RKO (cell line): Measurements from ENCODE around the gene CACNB2.
"Not testable (repeated sequence)": the region's sequence is repeated elsewhere in the genome, so short reads cannot be mapped to it uniquely, and the experiment has no call there.

Source experiments
- DNase-seq: peaks from one replicate; pipeline ENCODE4 v3.0.0-alpha.2; 2016; ENCODE audit warnings: low spot score

The CACNB2 gene

DNA sequence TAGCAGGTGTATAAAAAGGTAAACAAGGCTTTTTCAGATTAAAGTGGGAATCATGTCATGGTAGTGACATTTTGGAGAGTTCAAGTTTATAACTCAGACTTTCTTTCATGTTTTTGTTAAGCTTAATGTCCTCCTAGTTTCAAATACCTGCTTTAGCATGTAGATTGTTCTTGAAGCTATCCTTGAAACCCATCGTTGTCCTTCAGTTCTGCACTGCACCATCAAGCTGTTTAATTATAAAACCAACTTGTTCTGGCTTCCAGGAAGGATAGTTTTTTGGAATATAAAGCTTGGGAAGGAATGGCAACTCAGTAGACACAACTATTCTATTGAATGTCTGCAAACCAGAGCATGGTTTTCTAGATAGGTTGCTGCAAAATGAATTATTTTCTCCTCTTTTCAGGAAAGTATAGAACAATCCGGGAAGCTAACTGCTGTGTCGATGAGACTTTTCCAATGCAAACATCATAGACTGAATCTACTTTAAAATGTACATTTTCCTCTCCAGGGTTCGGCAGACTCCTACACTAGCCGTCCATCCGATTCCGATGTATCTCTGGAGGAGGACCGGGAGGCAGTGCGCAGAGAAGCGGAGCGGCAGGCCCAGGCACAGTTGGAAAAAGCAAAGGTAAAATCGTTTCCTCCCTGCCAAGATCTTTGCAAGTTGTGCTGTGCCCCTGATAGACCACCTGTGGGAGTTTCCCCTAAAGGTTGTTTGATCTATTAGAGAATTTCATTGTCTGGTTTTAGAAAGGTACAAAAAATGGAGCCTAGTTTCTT is 261.4 kb downstream of the CACNB2 start:
- DNase-seq, result no peak

- peak; percentile 12 for DNase-seq
These were observed 262.6 kb downstream of the CACNB2 start for GRCh38 chr10:18402853-18403252.

DNA sequence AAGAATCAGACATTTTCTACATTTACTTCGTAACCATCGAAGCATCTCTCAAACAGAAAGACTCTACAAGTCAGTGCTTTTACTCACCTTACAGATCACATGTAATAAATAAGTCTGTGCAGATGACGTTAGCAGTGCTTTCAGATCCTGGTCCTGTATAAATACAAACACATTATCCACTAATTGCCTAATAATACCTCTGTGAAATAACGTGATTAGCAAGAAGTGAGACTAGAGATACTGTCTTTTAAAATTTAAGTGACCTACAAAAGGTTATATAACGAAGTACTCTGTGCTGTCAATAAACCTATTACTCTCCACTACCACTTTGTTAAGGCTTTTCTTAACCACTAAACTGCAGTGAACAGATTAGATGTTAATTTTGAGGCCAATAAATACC is 264.3 kb downstream of the CACNB2 start:
- no peak for DNase-seq

DNA sequence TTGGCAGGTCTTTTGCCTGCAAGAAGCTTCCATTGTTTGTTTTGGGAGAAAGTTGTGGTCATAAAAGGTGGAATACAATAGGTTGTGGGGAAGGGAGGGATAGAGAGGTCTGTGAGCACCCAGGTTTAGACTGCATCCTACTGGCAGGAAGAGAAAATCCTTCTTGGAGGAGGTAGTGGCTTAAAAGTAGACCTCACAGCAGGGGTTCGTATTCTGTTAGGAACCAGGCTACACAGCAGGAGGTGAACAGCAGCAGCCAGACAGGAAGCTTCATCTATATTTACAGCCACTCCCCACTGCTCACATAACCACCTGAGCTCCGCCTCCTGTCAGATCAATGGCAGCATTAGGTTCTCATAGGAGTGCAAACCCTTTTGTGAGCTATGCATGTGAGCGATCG is 265.9 kb downstream of the CACNB2 start:
- no peak for DNase-seq

- no peak for DNase-seq
These were observed 269.6 kb downstream of the CACNB2 start for GRCh38 chr10:18409599-18410397.

DNA sequence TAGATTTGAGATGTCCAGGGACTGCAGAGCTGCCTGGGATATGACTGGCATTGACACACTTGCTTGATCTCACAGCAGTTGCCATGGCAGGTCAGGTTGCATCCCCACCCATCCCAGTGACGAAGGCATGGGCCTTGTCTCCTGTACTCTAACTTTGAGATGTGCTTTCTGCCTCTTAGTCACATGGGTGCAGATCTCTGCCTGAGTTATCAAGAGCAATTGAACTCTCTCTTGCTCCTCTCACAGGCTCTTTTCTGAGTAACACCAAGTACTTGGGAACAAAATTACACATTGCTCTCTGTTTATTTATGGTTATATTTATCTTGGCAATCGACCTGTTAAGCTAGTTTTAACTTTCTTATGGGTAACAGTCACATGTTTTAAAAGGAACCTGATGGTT is 273.8 kb downstream of the CACNB2 start:
- no peak for DNase-seq

GRCh38 chr10:18417950-18418527 is 277.8 kb downstream of the CACNB2 start:
- no peak for DNase-seq

- DNase-seq, result peak; percentile 11
These were observed 278.5 kb downstream of the CACNB2 start for GRCh38 chr10:18418541-18419215.

DNA sequence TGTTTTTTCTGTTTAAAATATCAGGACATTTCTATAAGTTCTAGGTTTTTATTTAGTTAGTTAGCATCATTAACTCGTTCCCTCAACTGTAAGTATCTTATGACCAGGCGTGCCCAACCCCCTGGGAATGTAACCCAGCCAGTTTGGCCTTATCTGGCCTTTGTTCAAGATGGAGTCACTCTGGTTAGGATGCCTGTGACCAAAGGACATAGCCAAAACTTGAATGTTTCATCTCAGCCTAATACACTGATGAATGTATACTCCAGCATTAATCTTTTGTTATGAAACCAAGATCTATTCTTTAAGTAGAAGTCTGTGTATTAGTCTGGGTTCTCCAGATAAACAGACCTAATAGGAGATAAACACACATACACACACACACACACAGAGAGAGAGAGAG is 279.7 kb downstream of the CACNB2 start:
- DNase-seq, result no peak

DNA sequence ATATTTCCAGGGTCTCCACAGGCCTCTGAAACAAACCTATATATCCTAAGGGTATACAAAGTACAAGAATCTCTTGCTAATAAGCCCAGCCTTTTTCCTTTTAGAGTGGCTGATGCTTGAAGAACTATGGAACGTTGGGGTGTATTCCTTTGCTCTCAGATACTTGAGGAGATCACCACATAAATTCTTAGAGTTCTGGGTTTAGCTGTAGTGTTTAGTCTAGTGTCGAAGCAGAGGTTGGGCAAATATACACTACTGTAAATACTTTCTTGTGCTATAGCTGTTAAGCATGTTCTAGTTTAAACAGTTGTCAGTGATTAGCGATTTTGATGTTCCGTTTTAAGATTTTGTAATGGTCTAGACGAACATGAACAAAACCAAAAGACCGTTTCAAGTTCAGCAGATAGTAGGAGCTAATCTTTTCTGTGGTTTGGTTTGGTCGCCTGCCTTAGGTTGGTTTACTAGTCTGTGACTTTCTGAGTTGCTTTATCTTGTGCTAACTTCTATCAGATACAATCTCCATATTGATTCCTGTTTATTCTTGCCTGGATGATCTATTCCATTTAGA is 281.6 kb downstream of the CACNB2 start:
- no peak for DNase-seq

DNA sequence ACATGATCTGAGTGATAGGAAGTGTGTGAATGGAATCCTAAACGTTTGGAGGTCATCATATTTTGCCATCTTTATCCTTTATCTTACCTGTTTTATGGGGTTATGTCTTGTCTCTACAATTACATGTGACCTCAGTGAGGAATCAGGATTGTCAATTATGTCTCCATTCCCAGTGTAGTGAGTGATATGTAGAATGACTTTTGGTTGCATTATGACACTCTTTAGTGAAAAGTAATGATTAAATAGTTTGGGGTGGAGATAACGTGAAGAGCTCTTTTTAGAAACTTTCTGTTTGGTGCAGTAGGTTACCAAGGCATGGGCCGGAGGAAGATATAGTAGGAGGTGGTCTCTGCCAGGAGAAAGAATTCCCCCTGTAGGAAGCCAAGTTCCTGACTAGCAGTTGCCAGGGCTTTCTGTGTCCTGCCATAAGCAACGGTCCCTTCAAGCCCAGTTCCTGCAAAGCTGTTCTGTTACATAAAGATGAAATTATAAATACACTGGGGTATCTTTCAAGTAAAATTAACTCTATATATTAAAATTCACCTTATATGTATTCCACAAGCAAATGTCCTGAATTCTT is 282.9 kb downstream of the CACNB2 start:
- DNase-seq, result no peak

DNA sequence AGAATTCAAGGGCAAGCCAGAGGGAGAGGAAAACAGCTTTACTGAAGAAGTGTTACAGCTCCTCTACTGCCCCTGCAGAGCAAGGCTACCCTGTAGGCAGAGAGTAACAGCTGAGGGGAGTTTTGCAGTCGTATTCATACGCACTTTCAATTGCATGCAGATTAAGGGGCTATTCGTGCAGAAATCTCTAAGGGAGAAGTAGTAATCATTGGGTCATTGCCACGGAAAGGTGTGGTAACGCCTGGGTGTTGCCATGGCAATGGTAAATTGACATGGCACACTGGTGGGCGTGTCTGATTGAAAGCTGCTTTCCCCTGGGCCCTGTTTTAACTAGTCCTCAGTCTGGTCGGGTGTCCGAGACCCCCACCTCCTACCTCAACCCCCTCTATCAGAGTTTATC is 284.0 kb downstream of the CACNB2 start:
- no peak for DNase-seq

- no peak for DNase-seq
These were observed 289.1 kb downstream of the CACNB2 start for GRCh38 chr10:18429335-18429734.

DNA sequence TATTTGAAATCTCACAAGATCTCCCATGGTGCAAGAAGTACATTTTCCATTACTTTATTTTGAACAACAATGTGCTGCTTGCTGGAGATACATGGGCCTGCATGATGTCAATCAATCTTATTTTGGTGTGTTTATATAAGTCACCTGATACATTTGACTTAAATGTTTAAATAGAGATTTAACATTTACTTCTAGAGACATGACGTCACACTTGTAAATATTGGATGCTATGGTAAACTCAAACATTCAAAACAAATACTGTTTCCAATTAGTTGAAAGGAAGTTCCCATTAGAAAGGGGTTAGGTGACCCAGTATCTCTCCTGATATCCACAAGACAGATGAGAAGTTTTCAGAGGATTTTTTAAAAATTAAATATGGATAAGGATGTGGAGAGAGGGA is 296.7 kb downstream of the CACNB2 start:
- no peak for DNase-seq

DNA sequence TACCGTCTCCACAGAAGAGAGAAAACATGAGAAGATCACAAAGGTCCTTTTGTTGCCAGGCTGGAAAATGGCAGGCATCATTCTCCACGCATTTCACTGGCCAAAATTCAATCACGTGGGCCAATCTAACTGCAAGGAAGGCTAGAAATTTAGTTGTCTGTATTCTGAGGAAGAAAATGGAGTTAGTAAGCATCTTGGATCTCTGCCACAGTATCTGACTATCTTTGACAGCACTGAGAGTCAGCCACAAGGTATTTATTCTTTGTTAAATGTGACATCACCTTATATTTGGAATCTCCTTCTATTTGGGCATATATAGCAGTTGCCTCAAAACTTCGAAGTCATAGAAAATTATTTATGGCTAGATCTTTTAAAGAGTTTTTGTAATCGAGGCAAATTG is 297.3 kb downstream of the CACNB2 start:
- peak; percentile 18 for DNase-seq

- no peak for DNase-seq
These were observed 298.3 kb downstream of the CACNB2 start for GRCh38 chr10:18438361-18439126.

DNA sequence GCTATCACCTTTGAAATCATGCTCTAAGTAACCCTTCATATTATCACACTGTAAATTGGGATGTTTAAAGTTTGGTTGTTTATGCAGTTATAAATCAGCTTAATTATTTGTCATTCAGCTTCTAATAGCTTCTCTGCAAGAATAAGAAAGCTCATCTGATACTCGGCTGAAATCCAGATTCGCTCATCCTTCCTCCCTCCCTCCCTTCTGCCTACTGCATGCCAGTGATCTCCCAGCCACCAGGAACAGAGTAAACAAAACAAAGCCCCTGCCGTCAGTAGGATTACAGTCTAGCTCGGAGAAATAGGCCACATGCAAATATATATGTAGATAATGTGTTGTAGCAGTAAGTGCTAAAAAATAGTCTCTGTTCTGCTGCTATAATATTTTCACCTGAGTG is 299.4 kb downstream of the CACNB2 start:
- no peak for DNase-seq

GRCh38 chr10:18445635-18446034 is 305.4 kb downstream of the CACNB2 start:
- not testable (repeated sequence) for DNase-seq

DNA sequence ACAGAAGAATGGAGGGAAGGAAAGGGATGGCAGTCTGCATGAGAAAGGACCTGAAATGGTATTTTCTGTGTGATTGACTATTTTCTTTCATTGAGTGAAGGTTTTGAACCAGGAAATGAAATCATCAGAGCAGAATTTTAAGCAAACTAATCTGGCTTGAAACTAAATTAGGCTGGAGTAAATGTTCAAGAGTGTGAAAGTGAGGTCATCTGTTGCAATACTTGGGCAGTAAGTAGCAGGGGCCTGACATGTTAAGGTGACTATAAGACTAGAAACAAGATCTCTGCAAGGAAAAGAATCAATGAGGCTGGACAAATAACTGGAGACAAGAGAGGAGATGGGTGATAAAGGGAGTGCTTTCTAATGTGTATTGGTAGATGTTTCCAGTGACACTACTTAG is 306.0 kb downstream of the CACNB2 start:
- DNase-seq, result no peak

DNA sequence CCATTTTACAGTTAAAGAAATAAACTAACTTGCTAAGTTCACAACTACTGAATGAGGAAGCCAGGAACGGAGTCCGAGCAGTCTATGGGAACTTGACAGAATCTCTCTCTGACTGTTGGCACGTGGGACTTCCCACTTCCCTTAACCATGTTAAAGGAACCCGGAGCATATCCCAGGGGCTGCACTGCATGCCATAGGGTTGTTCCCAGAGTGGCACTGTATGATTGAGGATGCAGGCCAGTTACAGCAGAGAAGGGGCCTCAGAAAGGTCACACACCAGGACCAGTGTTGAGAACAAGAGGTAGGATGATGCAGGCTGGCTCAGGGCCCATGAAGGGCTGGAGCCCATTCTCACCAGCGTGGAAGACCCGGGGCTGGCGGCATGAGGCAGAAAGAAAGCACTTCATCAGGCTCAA is 309.4 kb downstream of the CACNB2 start:
- no peak for DNase-seq

DNA sequence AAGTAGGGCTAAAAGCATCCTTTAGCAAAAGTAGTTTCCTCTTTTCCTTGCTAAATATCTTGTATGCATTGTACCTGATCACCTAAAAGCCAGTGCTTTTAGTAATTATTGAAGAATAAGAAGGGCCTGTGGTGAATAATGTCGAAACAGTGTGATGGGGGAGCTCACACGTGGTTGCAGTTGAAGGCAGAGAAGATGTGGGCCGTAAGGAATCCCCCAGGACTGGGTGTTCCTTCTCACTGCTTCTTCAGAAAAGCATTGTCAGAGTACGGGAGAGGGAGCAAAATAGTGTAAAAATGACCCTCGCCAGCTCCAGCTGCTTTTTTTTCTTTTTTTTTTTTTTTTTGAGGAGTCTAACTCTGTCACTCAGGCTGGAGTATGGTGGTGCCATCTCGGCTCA is 310.1 kb downstream of the CACNB2 start:
- no peak for DNase-seq
